ENCODE results near the gene PPP2R5D. TPM values are rescaled to one million over a fixed set of nuclear protein-coding genes. Genes with fewer than 3 reads are reported as not detected.

PPP2R5D gene
- total and polyA plus RNA-seq, 4 donors = 6.7 to 13.9 (median 13.2) TPM

- H3K4me1 ChIP-seq (ENCODE audit: control insufficient read depth in 4 of 4, insufficient read depth in 4 of 4, low read length in 3 of 4) = peaks cover 2 to 18% (median 16%) of the 10 kb centered on the region in 4 donors
- H3K36me3 ChIP-seq (ENCODE audit: control insufficient read depth in 4 of 4, insufficient read depth in 3 of 4, low read depth in 1 of 4, low read length in 3 of 4) = peaks cover 2 to 14% (median 10%) of the 10 kb centered on the region in 4 donors
- TF ChIP-seq RAD21 (IDR thresholded peaks at IDR 0.05) (no peak), SP1 (IDR thresholded peaks at IDR 0.05) (no peak), HNF4G (IDR thresholded peaks at IDR 0.05) (no peak), ZBTB33 (IDR thresholded peaks at IDR 0.05) (no peak), FOXA2 (IDR thresholded peaks at IDR 0.05) (no peak), NR2F2 (IDR thresholded peaks at IDR 0.05) (no peak), REST (IDR thresholded peaks at IDR 0.05) (no peak), RXRA (IDR thresholded peaks at IDR 0.05) (no peak), TAF1 (conservative IDR thresholded peaks at IDR 0.05) (no peak), JUND (IDR thresholded peaks at IDR 0.05) (no peak)
- no peak overlapping the region for H3K9ac ChIP-seq (ENCODE audit: low read depth in 1 of 2, low read length in 2 of 2)
- DNase-seq (ENCODE audit: low spot score) = no peak
- no peak overlapping the region for H3K4me3 ChIP-seq (ENCODE audit: low read depth in 1 of 3, low read length in 3 of 3)
- no peaks in the 10 kb centered on the region for H3K27me3 ChIP-seq (ENCODE audit: control insufficient read depth in 4 of 4, insufficient read depth in 4 of 4, low read length in 3 of 4)
- H3K27ac ChIP-seq (ENCODE audit: low read depth in 1 of 2, low read length in 2 of 2) = no peak overlapping the region
- 86% methylated on average over 5 of the region's 5 CpGs for WGBS
- no peaks in the 10 kb centered on the region for H3K9me3 ChIP-seq (ENCODE audit: control insufficient read depth in 4 of 4, low read length in 3 of 4)
Observed at GRCh38 chr6:42987533-42988451, 3.4 kb downstream of the PPP2R5D start.

- WGBS = 79% methylated on average over 1 of the region's 1 CpG
- H3K36me3 ChIP-seq (ENCODE audit: control insufficient read depth in 4 of 4, insufficient read depth in 3 of 4, low read depth in 1 of 4, low read length in 3 of 4) = peaks cover 3 to 14% (median 10%) of the 10 kb centered on the region in 4 donors
- DNase-seq (ENCODE audit: low spot score) = no peak
- H3K9me3 ChIP-seq (ENCODE audit: control insufficient read depth in 4 of 4, low read length in 3 of 4) = no peaks in the 10 kb centered on the region
- TF ChIP-seq FOXA2 (IDR thresholded peaks at IDR 0.05) (no peak), EGR1 (IDR thresholded peaks at IDR 0.05; ENCODE audit: low read depth in 2 of 2) (no peak), REST (IDR thresholded peaks at IDR 0.05) (no peak), YY1 (IDR thresholded peaks at IDR 0.05) (no peak), SP1 (IDR thresholded peaks at IDR 0.05) (no peak)
- TF ChIP-seq, protein P1, sequence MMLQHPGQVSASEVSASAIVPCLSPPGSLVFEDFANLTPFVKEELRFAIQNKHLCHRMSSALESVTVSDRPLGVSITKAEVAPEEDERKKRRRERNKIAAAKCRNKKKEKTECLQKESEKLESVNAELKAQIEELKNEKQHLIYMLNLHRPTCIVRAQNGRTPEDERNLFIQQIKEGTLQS (IDR thresholded peaks at IDR 0.05) = no peak
- no peaks in the 10 kb centered on the region for H3K27me3 ChIP-seq (ENCODE audit: control insufficient read depth in 4 of 4, insufficient read depth in 4 of 4, low read length in 3 of 4)
- peaks cover 2 to 17% (median 16%) of the 10 kb centered on the region in 4 donors for H3K4me1 ChIP-seq (ENCODE audit: control insufficient read depth in 4 of 4, insufficient read depth in 4 of 4, low read length in 3 of 4)
- no peak overlapping the region for H3K9ac ChIP-seq (ENCODE audit: low read depth in 1 of 2, low read length in 2 of 2)
- no peak overlapping the region for H3K4me3 ChIP-seq (ENCODE audit: low read depth in 1 of 3, low read length in 3 of 3)
- no peak overlapping the region for H3K27ac ChIP-seq (ENCODE audit: low read depth in 1 of 2, low read length in 2 of 2)
Observed at GRCh38 chr6:42988486-42989020, 4.2 kb downstream of the PPP2R5D start.
